ENCODE data around the gene TVP23B.
"Not testable (repeated sequence)": the region's sequence is repeated elsewhere in the genome, so short reads cannot be mapped to it uniquely, and the experiment has no call there.

TVP23B gene

GRCh38 chr17:18796887-18797286 lies 15.9 kb downstream of the TVP23B start:
- not testable (repeated sequence) for H3K9ac ChIP-seq (ENCODE audit: low read length); H3K27me3 ChIP-seq (ENCODE audit: control insufficient read depth in 1 of 2, insufficient read depth in 2 of 2, low read length in 2 of 2); H3K36me3 ChIP-seq (ENCODE audit: insufficient read depth, low read length); H3K27ac ChIP-seq (ENCODE audit: low read depth, low read length); H3K4me1 ChIP-seq (ENCODE audit: insufficient read depth, low read length); H3K4me3 ChIP-seq (ENCODE audit: low read depth in 1 of 2, low read length in 2 of 2); H3K9me3 ChIP-seq (ENCODE audit: low read length)

GRCh38 chr17:18803458-18804245 lies 22.7 kb downstream of the TVP23B start:
- H3K9me3 ChIP-seq (ENCODE audit: low read length); H3K27me3 ChIP-seq (ENCODE audit: control insufficient read depth in 1 of 2, insufficient read depth in 2 of 2, low read length in 2 of 2); H3K36me3 ChIP-seq (ENCODE audit: insufficient read depth, low read length); H3K4me3 ChIP-seq (ENCODE audit: low read depth in 1 of 2, low read length in 2 of 2); H3K27ac ChIP-seq (ENCODE audit: low read depth, low read length); H3K9ac ChIP-seq (ENCODE audit: low read length); H3K4me1 ChIP-seq (ENCODE audit: insufficient read depth, low read length): not testable (repeated sequence)

GRCh38 chr17:18815924-18816323 lies 34.9 kb downstream of the TVP23B start:
- H3K4me3 ChIP-seq (ENCODE audit: low read depth in 1 of 2, low read length in 2 of 2); H3K36me3 ChIP-seq (ENCODE audit: insufficient read depth, low read length); H3K4me1 ChIP-seq (ENCODE audit: insufficient read depth, low read length); H3K9me3 ChIP-seq (ENCODE audit: low read length); H3K27ac ChIP-seq (ENCODE audit: low read depth, low read length); H3K27me3 ChIP-seq (ENCODE audit: control insufficient read depth in 1 of 2, insufficient read depth in 2 of 2, low read length in 2 of 2); H3K9ac ChIP-seq (ENCODE audit: low read length): not testable (repeated sequence)

GRCh38 chr17:18816489-18817371 lies 35.7 kb downstream of the TVP23B start:
- not testable (repeated sequence) for H3K36me3 ChIP-seq (ENCODE audit: insufficient read depth, low read length); H3K27ac ChIP-seq (ENCODE audit: low read depth, low read length); H3K4me1 ChIP-seq (ENCODE audit: insufficient read depth, low read length); H3K4me3 ChIP-seq (ENCODE audit: low read depth in 1 of 2, low read length in 2 of 2); H3K27me3 ChIP-seq (ENCODE audit: control insufficient read depth in 1 of 2, insufficient read depth in 2 of 2, low read length in 2 of 2); H3K9me3 ChIP-seq (ENCODE audit: low read length); H3K9ac ChIP-seq (ENCODE audit: low read length)

GRCh38 chr17:18821430-18821829 lies 40.4 kb downstream of the TVP23B start:
- H3K36me3 ChIP-seq (ENCODE audit: insufficient read depth, low read length); H3K9me3 ChIP-seq (ENCODE audit: low read length); H3K27me3 ChIP-seq (ENCODE audit: control insufficient read depth in 1 of 2, insufficient read depth in 2 of 2, low read length in 2 of 2); H3K27ac ChIP-seq (ENCODE audit: low read depth, low read length); H3K4me3 ChIP-seq (ENCODE audit: low read depth in 1 of 2, low read length in 2 of 2); H3K4me1 ChIP-seq (ENCODE audit: insufficient read depth, low read length); H3K9ac ChIP-seq (ENCODE audit: low read length): not testable (repeated sequence)

GRCh38 chr17:18827613-18828012 lies 46.6 kb downstream of the TVP23B start:
- not testable (repeated sequence) for H3K9ac ChIP-seq (ENCODE audit: low read length); H3K27me3 ChIP-seq (ENCODE audit: control insufficient read depth in 1 of 2, insufficient read depth in 2 of 2, low read length in 2 of 2); H3K27ac ChIP-seq (ENCODE audit: low read depth, low read length); H3K9me3 ChIP-seq (ENCODE audit: low read length); H3K36me3 ChIP-seq (ENCODE audit: insufficient read depth, low read length); H3K4me3 ChIP-seq (ENCODE audit: low read depth in 1 of 2, low read length in 2 of 2); H3K4me1 ChIP-seq (ENCODE audit: insufficient read depth, low read length)

GRCh38 chr17:18848501-18848900 lies 67.5 kb downstream of the TVP23B start:
- Histone ChIP-seq H3K27ac (ENCODE audit: low read depth, low read length) (no peak overlapping the region), H3K36me3 (ENCODE audit: insufficient read depth, low read length) (no peaks in the 10 kb centered on the region), H3K9me3 (ENCODE audit: low read length) (no peaks in the 10 kb centered on the region), H3K27me3 (ENCODE audit: control insufficient read depth in 1 of 2, insufficient read depth in 2 of 2, low read length in 2 of 2) (no peaks in the 10 kb centered on the region), H3K4me1 (ENCODE audit: insufficient read depth, low read length) (no peaks in the 10 kb centered on the region), H3K4me3 (ENCODE audit: low read depth in 1 of 2, low read length in 2 of 2) (no peak overlapping the region), H3K9ac (ENCODE audit: low read length) (no peak overlapping the region)

GRCh38 chr17:18850679-18851078 lies 69.7 kb downstream of the TVP23B start:
- no peaks in the 10 kb centered on the region for H3K9me3 ChIP-seq (ENCODE audit: low read length)
- H3K27ac ChIP-seq (ENCODE audit: low read depth, low read length): no peak overlapping the region
- H3K9ac ChIP-seq (ENCODE audit: low read length): no peak overlapping the region
- peaks cover 9% of the 10 kb centered on the region for H3K4me1 ChIP-seq (ENCODE audit: insufficient read depth, low read length)
- H3K27me3 ChIP-seq (ENCODE audit: control insufficient read depth in 1 of 2, insufficient read depth in 2 of 2, low read length in 2 of 2): no peaks in the 10 kb centered on the region
- no peaks in the 10 kb centered on the region for H3K36me3 ChIP-seq (ENCODE audit: insufficient read depth, low read length)
- no peak overlapping the region for H3K4me3 ChIP-seq (ENCODE audit: low read depth in 1 of 2, low read length in 2 of 2)

GRCh38 chr17:18851201-18851600 lies 70.2 kb downstream of the TVP23B start:
- H3K27ac ChIP-seq (ENCODE audit: low read depth, low read length): no peak overlapping the region
- no peaks in the 10 kb centered on the region for H3K36me3 ChIP-seq (ENCODE audit: insufficient read depth, low read length)
- peaks cover 9% of the 10 kb centered on the region for H3K4me1 ChIP-seq (ENCODE audit: insufficient read depth, low read length)
- H3K27me3 ChIP-seq (ENCODE audit: control insufficient read depth in 1 of 2, insufficient read depth in 2 of 2, low read length in 2 of 2): no peaks in the 10 kb centered on the region
- no peaks in the 10 kb centered on the region for H3K9me3 ChIP-seq (ENCODE audit: low read length)
- H3K9ac ChIP-seq (ENCODE audit: low read length): no peak overlapping the region
- H3K4me3 ChIP-seq (ENCODE audit: low read depth in 1 of 2, low read length in 2 of 2): no peak overlapping the region

GRCh38 chr17:18854956-18855355 lies 74.0 kb downstream of the TVP23B start:
- peak overlapping the region in 1 of 2 donors; percentile 90 for H3K4me3 ChIP-seq (ENCODE audit: low read depth in 1 of 2, low read length in 2 of 2)

GRCh38 chr17:18855831-18856569 lies 75.0 kb downstream of the TVP23B start:
- Histone ChIP-seq H3K36me3 (ENCODE audit: insufficient read depth, low read length) (no peaks in the 10 kb centered on the region), H3K27ac (ENCODE audit: low read depth, low read length) (peak overlapping the region; percentile 74), H3K4me1 (ENCODE audit: insufficient read depth, low read length) (peaks cover 24% of the 10 kb centered on the region), H3K27me3 (ENCODE audit: control insufficient read depth in 1 of 2, insufficient read depth in 2 of 2, low read length in 2 of 2) (no peaks in the 10 kb centered on the region), H3K4me3 (ENCODE audit: low read depth in 1 of 2, low read length in 2 of 2) (peak overlapping the region; percentile 65 to 90), H3K9ac (ENCODE audit: low read length) (peak overlapping the region; percentile 60), H3K9me3 (ENCODE audit: low read length) (no peaks in the 10 kb centered on the region)

More at GRCh38 chr17:18854956-18855355, 74.0 kb downstream of the TVP23B start:
- Histone ChIP-seq H3K9ac (ENCODE audit: low read length) (no peak overlapping the region), H3K36me3 (ENCODE audit: insufficient read depth, low read length) (no peaks in the 10 kb centered on the region), H3K4me1 (ENCODE audit: insufficient read depth, low read length) (peaks cover 19% of the 10 kb centered on the region), H3K27ac (ENCODE audit: low read depth, low read length) (no peak overlapping the region), H3K9me3 (ENCODE audit: low read length) (no peaks in the 10 kb centered on the region), H3K27me3 (ENCODE audit: control insufficient read depth in 1 of 2, insufficient read depth in 2 of 2, low read length in 2 of 2) (no peaks in the 10 kb centered on the region)

Measured in muscle layer of colon (tissue), 2 donors.